K562 treated with DMSO at 1 percent for 48 hours (cell line): ENCODE data around the gene CDC42EP5. TPM values are rescaled to one million over a fixed set of nuclear protein-coding genes. Genes with fewer than 3 reads are reported as not detected.

Experiments
- total RNA-seq: library from RNA; unstranded; fragments of 300-600 nt; gene quantifications from 2 replicates; pipeline ENCODE4 v1.2.3, GENCODE V29; 2022; ENCODE audit warnings: low replicate concordance; ENCODE audit errors: extremely low read depth

CDC42EP5 gene, protein sequence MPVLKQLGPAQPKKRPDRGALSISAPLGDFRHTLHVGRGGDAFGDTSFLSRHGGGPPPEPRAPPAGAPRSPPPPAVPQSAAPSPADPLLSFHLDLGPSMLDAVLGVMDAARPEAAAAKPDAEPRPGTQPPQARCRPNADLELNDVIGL
- total RNA-seq = not detected in 2 replicates

DNA sequence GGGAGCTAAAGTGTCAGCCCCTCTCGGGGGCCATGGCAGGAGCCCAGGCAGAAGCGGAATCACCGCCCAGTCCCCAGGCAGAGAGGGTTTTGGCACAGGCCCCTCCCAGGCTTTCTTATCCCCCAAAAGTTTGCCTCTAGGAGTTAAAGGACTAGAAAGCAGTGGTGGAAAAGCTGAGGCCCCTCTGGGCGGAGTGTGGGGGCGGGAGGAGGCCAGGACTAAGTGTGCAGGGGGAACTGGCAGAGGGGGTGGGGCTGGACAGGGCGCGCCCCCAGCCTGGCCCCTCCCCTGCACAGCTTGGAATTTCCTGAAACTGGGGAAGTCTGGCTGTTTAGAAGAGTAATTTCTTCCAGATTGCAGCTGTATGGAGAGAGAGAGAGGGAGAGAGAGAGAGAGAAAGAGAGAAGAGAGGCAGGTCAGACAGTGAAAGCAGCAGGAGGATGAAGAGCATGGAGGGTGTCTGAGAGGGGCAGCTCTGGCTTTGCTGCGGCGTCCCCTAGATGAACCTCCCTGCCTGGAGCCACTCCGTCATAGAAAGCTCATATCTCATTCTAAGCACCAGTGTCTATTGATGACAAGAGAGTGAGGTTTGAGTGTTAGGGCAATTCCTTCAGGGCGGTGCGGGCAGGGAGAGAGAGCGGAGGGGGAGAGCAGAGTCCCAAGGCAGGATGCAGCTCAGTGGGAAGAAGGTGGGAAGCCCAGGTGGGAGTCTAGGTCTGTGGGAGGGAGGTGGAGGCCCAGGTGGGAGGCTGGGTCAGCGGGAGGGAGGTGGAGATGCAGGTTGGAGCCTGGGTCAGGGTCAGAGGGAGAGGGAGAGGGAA, at the start of gene CDC42EP5:
TSS of gene CDC42EP5 (minus strand) at position 226 of the 821 bp plus-strand sequence. CDS start 7,749 bp downstream, outside the sequence.

DNA sequence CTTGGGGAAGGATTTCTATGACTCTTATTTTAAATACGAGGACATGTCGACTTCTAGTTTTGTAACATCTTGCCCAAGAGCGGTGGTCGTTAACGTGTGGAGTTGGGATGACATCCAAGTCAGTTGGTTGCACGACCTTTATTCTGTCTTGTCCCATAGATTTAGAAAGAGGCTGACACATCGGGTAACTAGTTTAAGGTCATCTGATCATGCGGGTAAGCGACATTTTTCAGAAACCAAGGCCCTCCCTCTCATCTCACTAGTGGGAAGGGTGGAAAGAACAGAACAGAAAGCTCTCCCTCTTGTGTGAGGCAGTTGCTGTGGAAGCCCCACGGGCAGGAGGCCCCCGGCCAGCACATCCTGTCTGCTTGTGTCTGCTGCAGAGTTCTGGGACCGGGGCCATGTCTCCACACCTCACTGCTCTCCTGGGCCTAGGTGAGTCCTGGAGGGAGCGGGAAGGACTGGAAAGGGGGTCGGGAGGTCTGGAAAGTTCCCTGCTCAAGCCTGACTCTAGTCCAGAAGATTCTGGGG, 29.5 kb upstream of the CDC42EP5 start, which contains the start of gene LAIR2:
TSS of gene LAIR2 (plus strand) at position 314 of the 531 bp plus-strand sequence. CDS start at position 402, 88 bp downstream.

DNA sequence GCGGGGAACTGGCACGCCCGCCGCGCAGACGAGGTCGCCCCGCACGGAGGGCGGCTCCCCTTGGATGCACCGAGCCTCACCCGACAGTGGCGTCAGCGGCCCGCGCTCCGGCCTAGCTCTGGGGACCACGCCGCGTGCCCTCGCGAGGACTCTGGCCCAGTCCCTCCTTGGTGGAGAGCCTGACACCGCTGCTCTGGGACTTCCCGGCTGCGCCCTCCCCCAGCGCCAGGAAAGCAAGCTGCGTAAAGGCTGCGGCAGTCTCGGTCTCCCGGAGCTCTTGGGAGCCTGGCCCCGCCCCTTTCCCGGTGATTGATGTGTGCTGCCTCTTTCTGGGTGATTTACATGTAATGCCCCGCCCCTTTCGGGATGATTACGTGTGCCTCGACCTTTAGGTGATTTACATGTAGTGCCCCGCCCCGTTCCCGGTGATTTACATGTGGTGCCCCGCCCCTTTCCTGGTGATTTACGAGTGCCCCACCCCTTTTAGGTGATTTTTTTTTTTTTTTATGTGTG, 9.5 kb downstream of the CDC42EP5 start, which contains the start of gene LENG9:
TSS of gene LENG9 (minus strand) at position 248 of the 513 bp plus-strand sequence. CDS start 252 bp downstream, outside the sequence.

DNA sequence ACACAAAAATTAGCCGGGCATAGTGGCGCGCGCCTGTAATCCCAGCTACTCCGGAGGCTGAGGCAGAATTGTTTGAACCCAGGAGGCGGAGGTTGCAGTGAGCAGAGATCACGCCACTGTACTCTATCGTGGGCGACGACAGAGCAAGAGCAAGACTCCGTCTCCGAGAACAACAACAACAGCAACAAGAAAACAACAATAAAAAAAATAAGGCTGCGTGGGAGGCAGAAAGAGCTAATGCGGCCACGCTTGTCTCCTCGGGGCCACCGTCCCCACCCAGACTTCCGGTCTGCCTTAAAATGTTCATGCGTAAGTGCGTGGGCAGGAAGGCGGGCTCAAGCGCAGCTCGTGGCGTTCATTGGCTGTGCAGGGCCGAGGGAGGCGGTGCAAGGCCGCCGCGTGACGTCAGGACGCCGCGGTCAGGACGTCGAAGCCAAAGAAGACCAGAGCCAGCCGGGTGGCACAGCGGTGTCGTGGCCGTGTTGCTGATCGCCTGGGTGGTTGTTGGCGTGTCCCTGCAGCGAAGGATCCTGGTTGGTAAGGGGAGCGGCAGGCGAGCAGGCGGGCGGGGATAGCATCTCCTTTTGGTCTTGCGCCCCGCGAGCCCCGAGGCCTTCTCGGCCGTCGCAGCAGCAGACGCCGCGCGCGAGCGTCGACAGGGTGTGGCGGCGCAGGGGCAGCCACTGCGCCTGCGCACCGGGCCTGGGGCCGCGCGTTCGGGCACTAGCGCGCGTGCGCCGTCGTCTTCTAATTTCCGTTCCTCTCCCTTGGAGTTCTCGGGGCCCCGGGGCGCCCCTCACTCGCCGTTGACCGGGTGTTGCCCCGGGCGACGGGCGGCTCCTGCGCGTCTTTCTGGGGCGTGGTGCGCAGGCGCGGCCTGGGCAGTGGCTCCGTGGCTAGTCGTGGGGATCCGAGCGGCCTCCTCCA, 24.1 kb downstream of the CDC42EP5 start, which contains the start of gene LENG8:
TSS of gene LENG8 (plus strand) at position 426 of the 927 bp plus-strand sequence. CDS start 2,146 bp downstream, outside the sequence.

DNA sequence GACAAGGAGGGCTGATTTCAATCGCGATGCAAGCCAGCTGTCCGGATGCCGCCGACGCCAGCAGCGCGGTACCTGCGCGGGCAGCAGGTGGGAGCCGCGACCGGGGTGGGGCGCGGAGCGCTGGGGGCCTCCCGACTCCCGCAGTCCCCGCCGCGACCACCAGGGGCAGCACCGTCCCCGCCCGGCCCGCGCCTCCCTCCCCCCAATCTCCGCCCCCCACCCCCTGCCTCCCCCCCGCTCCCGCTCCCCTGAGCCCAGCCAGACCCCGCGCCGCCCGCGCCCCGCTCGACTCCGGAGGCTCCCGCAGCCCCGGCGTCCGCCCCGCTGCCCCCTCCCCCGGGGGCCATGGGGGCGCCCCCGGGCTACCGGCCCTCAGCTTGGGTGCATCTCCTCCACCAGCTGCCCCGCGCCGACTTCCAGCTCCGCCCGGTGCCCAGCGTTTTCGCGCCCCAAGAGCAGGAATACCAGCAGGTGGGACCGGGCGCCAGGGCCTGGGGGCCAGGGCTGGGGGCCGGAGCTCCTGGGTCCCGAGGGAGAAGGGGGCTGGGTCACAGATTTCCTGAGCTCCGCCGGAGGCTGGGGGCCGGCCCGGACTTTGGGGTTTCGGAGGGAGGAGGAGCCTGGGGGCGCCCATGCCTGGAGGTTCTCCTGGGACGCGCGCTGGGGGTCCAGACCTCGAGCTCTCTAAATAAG, 57.7 kb downstream of the CDC42EP5 start, which contains the start of gene TTYH1:
TSS of gene TTYH1 (plus strand) at position 257 of the 693 bp plus-strand sequence. CDS start at position 346, 89 bp downstream.

Other genes starting within 250 kb of the CDC42EP5 start
- gene LILRA6, start 230.5 kb downstream of the CDC42EP5 start, total RNA-seq = not detected in 2 replicates
- gene LILRB5, start 216.0 kb downstream of the CDC42EP5 start, total RNA-seq = not detected in 2 replicates
- not detected in 2 replicates for gene LILRB2, start 192.2 kb downstream of the CDC42EP5 start, total RNA-seq
- not detected in 2 replicates for gene LILRA5, start 160.1 kb downstream of the CDC42EP5 start, total RNA-seq
- not detected in 2 replicates for gene LILRA4, start 134.1 kb downstream of the CDC42EP5 start, total RNA-seq
- not detected in 2 replicates for gene LAIR1, start 108.4 kb downstream of the CDC42EP5 start, total RNA-seq
- gene TTYH1, start 57.8 kb downstream of the CDC42EP5 start, total RNA-seq = not detected in 2 replicates
- not detected in 2 replicates for gene LENG8, start 24.1 kb downstream of the CDC42EP5 start, total RNA-seq
- gene LENG9, start 9.5 kb downstream of the CDC42EP5 start, total RNA-seq = not detected in 2 replicates
- gene LAIR2, start 29.5 kb upstream of the CDC42EP5 start, total RNA-seq = not detected in 2 replicates
- gene LILRA2, start 100.5 kb upstream of the CDC42EP5 start, total RNA-seq = not detected in 2 replicates
- not detected in 2 replicates for gene LILRA1, start 120.3 kb upstream of the CDC42EP5 start, total RNA-seq
- gene LILRB1, start 157.2 kb upstream of the CDC42EP5 start, total RNA-seq = not detected in 2 replicates
- gene LILRB4, start 189.7 kb upstream of the CDC42EP5 start, total RNA-seq = not detected in 2 replicates